UCSD-AML1 (cell line): ENCODE data around the gene INAFM2.

ENCODE experiments used
- DNase-seq: peaks from one replicate; lab custom pipeline; 2025; ENCODE audit not compliant: unreplicated experiment; lab: John Stamatoyannopoulos, UW

Gene INAFM2

GRCh38 chr15:40305281-40305680, 18.2 kb upstream of the INAFM2 start:
- DNase-seq = no peak

DNA sequence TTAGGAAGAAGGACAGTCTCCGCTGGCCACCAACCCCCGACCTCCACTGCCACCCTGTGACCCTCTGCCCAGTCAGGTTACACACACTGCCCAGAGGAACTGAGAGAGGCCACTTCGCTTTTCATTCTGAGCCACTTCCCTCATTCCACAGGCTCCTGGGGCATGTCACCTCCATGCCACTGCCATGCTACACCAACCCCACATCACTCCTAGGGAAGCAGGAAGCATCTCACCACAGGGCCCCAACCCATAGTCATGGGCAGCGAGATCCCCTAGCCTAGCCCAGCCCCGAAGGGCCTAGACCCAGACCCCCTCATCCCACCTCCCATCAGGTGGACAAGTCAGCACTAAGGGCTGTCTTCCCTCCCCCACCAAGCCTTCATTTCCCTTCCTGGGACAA, 17.1 kb upstream of the INAFM2 start:
- DNase-seq = peak; percentile 47

GRCh38 chr15:40306908-40307307, 16.6 kb upstream of the INAFM2 start:
- DNase-seq = no peak

GRCh38 chr15:40307421-40308211, 15.9 kb upstream of the INAFM2 start, which contains the start of gene PLCB2:
Gene PLCB2 (minus strand): TSS chr15:40307935. CDS start chr15:40307672, 263 bp downstream.
- peak; percentile 87 for DNase-seq

GRCh38 chr15:40309344-40309862, 14.1 kb upstream of the INAFM2 start:
- DNase-seq = no peak

- peak; percentile 81 for DNase-seq
These were observed 13.2 kb upstream of the INAFM2 start for GRCh38 chr15:40310001-40310959.

- DNase-seq = no peak
These were observed 12.5 kb upstream of the INAFM2 start for GRCh38 chr15:40310993-40311392.

DNA sequence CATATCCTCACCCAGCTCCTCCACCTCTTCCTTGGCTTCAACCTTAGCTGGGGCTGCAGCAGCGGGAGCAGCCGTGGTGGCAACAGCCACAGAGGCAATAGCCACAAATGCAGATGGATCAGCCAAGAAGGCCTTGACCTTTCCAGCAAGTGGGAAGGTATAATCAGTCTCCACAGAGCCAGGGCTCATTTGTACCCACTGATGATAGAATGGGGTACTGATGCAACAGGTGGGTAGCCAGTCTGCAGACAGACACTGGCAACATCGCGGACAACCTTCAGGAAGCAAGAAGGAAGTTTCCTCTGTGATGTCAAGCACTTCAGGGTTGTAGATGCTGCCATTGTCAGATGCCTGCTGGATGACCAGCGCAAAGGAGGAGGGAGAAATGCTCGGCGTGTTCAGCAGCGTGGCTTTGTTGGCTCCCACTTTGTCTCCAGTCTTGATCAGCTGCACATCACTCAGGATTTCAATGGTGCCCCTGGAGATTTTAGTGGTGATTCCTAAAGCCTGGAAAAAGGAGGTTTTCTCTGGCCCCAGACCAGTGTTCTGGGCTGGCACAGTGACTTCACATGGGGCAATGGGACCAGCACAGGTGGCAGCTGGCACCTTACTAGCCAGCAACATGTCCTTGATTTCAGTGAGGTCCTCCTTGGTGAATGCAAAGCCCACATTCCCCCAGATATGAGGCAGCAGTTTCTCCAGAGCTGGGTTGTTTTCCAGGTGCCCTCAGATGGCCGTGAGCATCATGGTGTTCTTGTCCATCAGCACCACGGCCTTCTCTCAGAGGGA, 10.9 kb upstream of the INAFM2 start:
- no peak for DNase-seq

- DNase-seq = peak; percentile 55
These were observed 9.7 kb upstream of the INAFM2 start for GRCh38 chr15:40313531-40314398.

DNA sequence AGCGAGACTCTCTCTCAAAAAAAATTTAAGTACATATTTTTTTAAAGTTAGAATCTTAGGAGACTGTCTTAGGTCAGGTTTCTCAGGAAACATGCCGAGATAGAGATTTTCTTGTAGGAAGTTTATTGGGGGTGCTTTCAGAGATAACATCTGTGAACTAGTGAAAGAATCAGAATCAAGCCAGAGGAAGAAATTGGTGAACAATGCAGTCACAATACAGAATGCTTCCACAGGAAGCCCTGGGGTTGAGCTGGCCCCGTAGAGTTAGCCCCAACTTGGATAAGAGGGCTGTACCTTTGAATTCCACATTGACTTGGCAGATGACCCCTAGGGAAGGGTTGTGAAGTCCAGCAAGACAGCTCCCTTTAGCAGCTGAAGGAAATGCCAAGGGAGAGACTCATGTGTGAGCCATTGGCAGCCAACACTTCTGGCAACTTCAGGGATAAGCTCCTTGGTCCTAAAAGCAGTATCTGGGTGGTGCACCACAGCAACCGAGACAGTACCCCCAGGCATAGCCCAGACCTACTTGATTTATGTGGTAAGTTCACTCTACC, 8.7 kb upstream of the INAFM2 start:
- no peak for DNase-seq

GRCh38 chr15:40316931-40317330, 6.6 kb upstream of the INAFM2 start:
- no peak for DNase-seq

- no peak for DNase-seq
These were observed 5.9 kb upstream of the INAFM2 start for GRCh38 chr15:40317580-40317979.

- no peak for DNase-seq
These were observed 3.1 kb upstream of the INAFM2 start for GRCh38 chr15:40320409-40320808.

DNA sequence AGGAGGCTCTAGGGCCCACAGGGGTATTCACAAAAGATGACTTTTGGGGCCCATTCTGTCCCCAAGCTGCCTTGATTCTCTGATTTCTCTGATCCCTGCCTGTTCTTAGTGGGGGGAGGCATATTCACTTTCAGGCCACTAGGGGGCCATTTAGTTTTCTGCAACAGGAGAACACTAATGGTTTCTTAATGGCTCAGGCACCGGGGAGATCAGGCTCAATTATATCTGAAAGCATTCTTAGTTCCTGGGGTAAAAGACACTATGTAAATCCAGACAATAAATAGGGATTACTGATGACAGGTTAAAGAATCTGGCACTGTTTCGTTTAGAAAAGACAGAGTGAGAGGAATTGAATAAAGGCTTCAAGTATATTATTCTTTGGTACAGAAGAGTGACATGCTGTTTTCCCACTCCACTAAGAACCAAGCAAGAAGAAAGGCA, 2.5 kb upstream of the INAFM2 start:
- DNase-seq = no peak

- DNase-seq = no peak
These were observed 807 bp upstream of the INAFM2 start for GRCh38 chr15:40322531-40323238.

DNA sequence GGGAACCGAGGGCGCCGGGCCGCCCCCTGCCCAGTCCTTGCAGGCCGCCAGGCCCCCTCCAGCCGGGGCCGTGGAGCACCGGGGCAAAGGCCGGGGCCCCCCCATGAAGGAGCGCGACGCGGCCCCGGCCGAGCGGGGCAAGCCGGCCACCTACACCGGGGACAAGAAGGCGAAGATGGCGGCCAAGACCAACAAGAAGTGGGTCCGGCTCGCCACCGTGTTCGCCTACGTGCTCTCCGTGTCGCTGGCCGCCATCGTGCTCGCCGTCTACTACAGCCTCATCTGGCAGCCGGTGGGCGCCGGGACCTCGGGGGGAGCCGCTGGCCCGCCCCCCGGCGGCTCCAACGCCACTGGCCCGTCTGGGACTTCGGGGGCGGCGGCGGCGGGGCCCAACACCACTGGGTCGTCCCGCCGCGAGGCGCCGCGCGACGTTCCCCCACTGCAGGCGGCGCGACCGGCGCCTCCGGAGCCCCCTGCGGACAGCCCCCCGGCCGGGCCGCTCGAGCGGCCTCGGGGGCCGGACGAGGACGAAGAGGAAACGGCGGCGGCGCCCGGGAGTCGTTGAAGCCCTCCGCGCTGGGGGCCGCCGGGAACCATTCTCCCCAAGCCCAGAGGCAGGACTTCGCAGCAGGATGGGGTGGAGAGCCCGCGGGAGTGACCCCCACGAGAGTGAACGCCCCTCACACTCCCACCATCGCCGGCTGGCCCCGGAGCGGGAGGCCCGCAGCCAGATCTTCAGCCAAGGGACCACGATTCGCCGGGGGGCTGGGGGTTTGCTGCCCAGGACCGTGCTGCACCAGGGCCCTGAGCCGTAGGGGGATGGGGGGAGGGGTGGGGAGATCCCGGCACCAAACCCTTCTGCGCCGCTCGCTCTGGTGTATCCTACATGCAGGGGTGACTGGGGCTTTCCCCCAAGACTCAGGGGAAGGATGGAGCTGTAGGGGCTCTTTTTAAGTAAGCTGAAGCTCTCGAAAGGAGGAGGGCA, 753 bp downstream of the INAFM2 start:
- DNase-seq = no peak

DNA sequence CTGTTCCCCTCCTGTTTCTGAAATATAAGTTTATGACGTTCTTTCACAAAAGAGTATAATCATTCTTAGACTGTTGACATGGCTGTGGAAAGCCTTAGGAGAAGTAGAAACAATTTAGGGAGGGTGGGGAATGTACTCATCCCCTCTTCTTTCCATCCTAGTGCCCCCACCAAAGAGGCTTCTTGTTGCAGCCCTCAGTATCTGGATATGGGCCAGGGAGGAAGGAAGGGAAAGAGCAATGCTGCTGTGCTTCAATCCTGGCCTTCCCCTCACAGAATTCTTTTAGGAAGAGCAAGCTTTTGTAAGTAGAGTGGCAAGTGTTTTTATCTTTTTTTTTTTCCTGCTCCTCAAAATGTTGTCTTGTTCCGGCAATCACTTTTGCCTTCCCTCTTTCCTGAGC, 1.7 kb downstream of the INAFM2 start:
- no peak for DNase-seq

- DNase-seq = no peak
These were observed 2.2 kb downstream of the INAFM2 start for GRCh38 chr15:40325700-40326099.
